Stimulated activated CD8-positive, alpha-beta memory T cell treated with anti-CD3 and anti-CD28 coated beads, Interleukin-15, amount 100 ng/mL, for 4 hours (primary cell): ENCODE measurements around the gene DBNDD2.

Experiments
- DNase-seq, 2 donors: peaks; one replicate each; pipeline ENCODE4 v3.0.0-alpha.2; 2020; ENCODE audit warnings: low read depth in 2 of 2

DBNDD2 gene

GRCh38 chr20:45378191-45378590 is 29.9 kb upstream of the DBNDD2 start, which contains the start of gene TP53TG5:
Gene TP53TG5 (minus strand): TSS chr20:45378325. CDS start chr20:45378236, 89 bp downstream.
- DNase-seq = no peak

- DNase-seq = no peak
These were observed 20.8 kb upstream of the DBNDD2 start for GRCh38 chr20:45387274-45387673.

- no peak for DNase-seq
These were observed 17.2 kb upstream of the DBNDD2 start for GRCh38 chr20:45390931-45391330.

- no peak for DNase-seq
These were observed 16.5 kb upstream of the DBNDD2 start for GRCh38 chr20:45391559-45391958.

- DNase-seq = no peak
These were observed 15.4 kb upstream of the DBNDD2 start for GRCh38 chr20:45392733-45393132.

GRCh38 chr20:45394221-45395113 is 13.6 kb upstream of the DBNDD2 start:
- DNase-seq = no peak

- no peak for DNase-seq
These were observed 13.0 kb upstream of the DBNDD2 start for GRCh38 chr20:45395114-45395415.

GRCh38 chr20:45399018-45399417 is 9.1 kb upstream of the DBNDD2 start:
- DNase-seq = no peak

GRCh38 chr20:45400346-45401031 is 7.6 kb upstream of the DBNDD2 start:
- no peak for DNase-seq

GRCh38 chr20:45402946-45403345 is 5.1 kb upstream of the DBNDD2 start:
- no peak for DNase-seq

GRCh38 chr20:45404438-45404837 is 3.7 kb upstream of the DBNDD2 start:
- no peak for DNase-seq

- no peak for DNase-seq
These were observed 2.4 kb upstream of the DBNDD2 start for GRCh38 chr20:45405571-45406259.

GRCh38 chr20:45406260-45407066 is 1.6 kb upstream of the DBNDD2 start:
- DNase-seq = peak; percentile 44 to 46

GRCh38 chr20:45407067-45407745 is 883 bp upstream of the DBNDD2 start:
- DNase-seq = no peak

GRCh38 chr20:45408646-45409213 is 641 bp downstream of the DBNDD2 start:
- no peak for DNase-seq

- DNase-seq = no peak
These were observed 1.6 kb downstream of the DBNDD2 start for GRCh38 chr20:45409521-45410272.

GRCh38 chr20:45410887-45411286 is 2.8 kb downstream of the DBNDD2 start:
- DNase-seq = no peak

GRCh38 chr20:45412653-45413052 is 4.6 kb downstream of the DBNDD2 start:
- no peak for DNase-seq

GRCh38 chr20:45413479-45413878 is 5.4 kb downstream of the DBNDD2 start:
- no peak for DNase-seq
